H1 (cell line): Measurements from ENCODE around the gene KLRK1. TPM values are rescaled to one million over a fixed set of nuclear protein-coding genes. Genes with fewer than 3 reads are reported as not detected.

Experiments used
- CTCF ChIA-PET: fragments of 300-600 bp; sonication (Branson Sonifier 250); formaldehyde crosslinking; loops from one replicate; lab custom pipeline; 2021; ENCODE audit not compliant: partially characterized antibody; lab: Charles Lee
- POLR2A ChIA-PET: fragments of 300-600 bp; sonication (Branson Sonifier 250); formaldehyde crosslinking; loops from one replicate; lab custom pipeline; 2021; ENCODE audit warnings: inconsistent platforms; ENCODE audit not compliant: partially characterized antibody; lab: Charles Lee
- DNase-seq, 2 experiments: peaks; one replicate each; pipeline versions ENCODE4 v3.0.0 to v3.0.0-alpha.2; 2010 to 2022; ENCODE audit warnings: low spot score in 2 of 2, low read depth in 1 of 2, mixed read lengths in 1 of 2
- FAIRE-seq: peaks from 2 replicates; lab custom pipeline; 2011; peaks lifted over from hg19 to GRCh38; lab: Jason Lieb, UNC
- H2AFZ ChIP-seq: 2 replicates; pipeline ENCODE4 v1.8.1; 2012; ENCODE audit warnings: low read length, inconsistent platforms
- H2AK5ac ChIP-seq: 2 replicates; pipeline ENCODE4 v1.6.1; 2013; ENCODE audit warnings: low read depth, low read length
- H2BK120ac ChIP-seq: replicated peaks from 2 replicates; pipeline ENCODE3; 2013; ENCODE audit warnings: low read depth, low read length, inconsistent platforms
- H2BK12ac ChIP-seq: 2 replicates; pipeline ENCODE4 v1.6.1; 2013; ENCODE audit warnings: low read depth, low read length
- H2BK15ac ChIP-seq: 2 replicates; pipeline ENCODE4 v1.6.1; 2013; ENCODE audit warnings: low read length
- H2BK20ac ChIP-seq: 2 replicates; pipeline ENCODE4 v1.6.1; 2013; ENCODE audit warnings: low read length
- H2BK5ac ChIP-seq: 2 replicates; pipeline ENCODE4 v1.6.1; 2013; ENCODE audit warnings: low read depth, low read length
- H3K14ac ChIP-seq: 2 replicates; pipeline ENCODE4 v1.6.1; 2013; ENCODE audit warnings: inconsistent platforms; ENCODE audit not compliant: insufficient read length
- H3K18ac ChIP-seq: 2 replicates; pipeline ENCODE4 v1.6.1; 2013; ENCODE audit warnings: low read length; ENCODE audit errors: extremely low read depth
- H3K23ac ChIP-seq: 2 replicates; pipeline ENCODE4 v1.6.1; 2013; ENCODE audit warnings: inconsistent platforms; ENCODE audit not compliant: insufficient read length
- H3K23me2 ChIP-seq: 2 replicates; pipeline ENCODE4 v1.6.1; 2013; ENCODE audit warnings: low read depth, low read length
- H3K27ac ChIP-seq: 2 replicates; pipeline ENCODE4 v1.6.1; 2011; ENCODE audit warnings: low read depth, low read length, inconsistent platforms
- H3K27me3 ChIP-seq, 4 experiments: replicated peaks in 1 of 4; 1 replicate in 1 of 4; 2 replicates in 3 of 4; pipeline versions ENCODE4 v1.6.1 to v1.8.1; 2011 to 2013; ENCODE audit warnings: low read length in 3 of 4, mild to moderate bottlenecking in 3 of 4, inconsistent platforms in 2 of 4, mixed read lengths in 2 of 4, moderate library complexity in 1 of 4; ENCODE audit not compliant: control insufficient read depth in 3 of 4, insufficient read depth in 3 of 4; ENCODE audit errors: extremely low read depth in 1 of 4
- H3K36me3 ChIP-seq, 4 experiments: 2 replicates each; pipeline versions ENCODE4 v1.6.1 to v1.8.1; 2011 to 2013; ENCODE audit warnings: mild to moderate bottlenecking in 4 of 4, low read length in 3 of 4, moderate library complexity in 2 of 4, control low read depth in 1 of 4, inconsistent platforms in 1 of 4; ENCODE audit not compliant: insufficient read depth in 4 of 4, control insufficient read depth in 2 of 4
- H3K4ac ChIP-seq: replicated peaks from 2 replicates; pipeline ENCODE3; 2013; ENCODE audit warnings: low read length, low read depth, mixed read lengths, inconsistent platforms; ENCODE audit not compliant: insufficient read length
- H3K4me1 ChIP-seq, 4 experiments: replicated peaks in 1 of 4; 1 replicate in 1 of 4; 2 replicates in 3 of 4; pipeline versions ENCODE4 v1.6.1 to v1.8.1; 2011 to 2013; ENCODE audit warnings: low read length in 3 of 4, inconsistent platforms in 2 of 4, mixed read lengths in 1 of 4; ENCODE audit not compliant: insufficient read depth in 4 of 4, control insufficient read depth in 3 of 4
- H3K4me2 ChIP-seq, 2 experiments: 2 replicates each; pipeline versions ENCODE4 v1.6.1 to v1.8.1; 2011 to 2013; ENCODE audit warnings: low read depth in 2 of 2, low read length in 2 of 2, control low read depth in 1 of 2, inconsistent platforms in 1 of 2, mild to moderate bottlenecking in 1 of 2; ENCODE audit not compliant: insufficient read depth in 1 of 2
- H3K4me3 ChIP-seq, 4 experiments: fragments of 200-600, 300-600 bp in 1 of 4; sonication (generic), shearing (Covaris generic), sonication (Bioruptor Twin) in 1 of 4; 2 replicates each; pipeline versions ENCODE4 v1.5.1 to v1.8.1; 2011 to 2016; ENCODE audit warnings: low read length in 4 of 4, low read depth in 3 of 4, control low read depth in 2 of 4, inconsistent platforms in 2 of 4, mild to moderate bottlenecking in 2 of 4, mixed read lengths in 1 of 4, moderate library complexity in 1 of 4; ENCODE audit not compliant: insufficient read depth in 2 of 4; ENCODE audit errors: extremely low read depth in 1 of 4
- H3K56ac ChIP-seq: replicated peaks from 2 replicates; pipeline ENCODE3; 2013; ENCODE audit warnings: low read depth, mild to moderate bottlenecking, mixed read lengths, low read length, inconsistent platforms; ENCODE audit not compliant: insufficient read length
- H3K79me1 ChIP-seq: 2 replicates; pipeline ENCODE4 v1.6.1; 2013; ENCODE audit warnings: low read depth, low read length, control low read depth
- H3K79me2 ChIP-seq, 2 experiments: 2 replicates each; pipeline versions ENCODE4 v1.6.1 to v1.8.1; 2012 to 2013; ENCODE audit warnings: low read length in 2 of 2, mild to moderate bottlenecking in 2 of 2, inconsistent platforms in 1 of 2; ENCODE audit not compliant: insufficient read depth in 2 of 2, control insufficient read depth in 1 of 2
- H3K9ac ChIP-seq, 4 experiments: replicated peaks in 1 of 4; 1 replicate in 1 of 4; 2 replicates in 3 of 4; pipeline versions ENCODE4 v1.6.1 to v1.8.1; 2011 to 2013; ENCODE audit warnings: low read depth in 3 of 4, low read length in 3 of 4, control low read depth in 2 of 4, mild to moderate bottlenecking in 2 of 4, moderate library complexity in 2 of 4, inconsistent platforms in 1 of 4; ENCODE audit errors: extremely low read depth in 1 of 4
- H3K9me3 ChIP-seq, 2 experiments: 2 replicates each; pipeline versions ENCODE4 v1.6.1 to v1.8.1; 2012 to 2013; ENCODE audit warnings: mild to moderate bottlenecking in 2 of 2, moderate library complexity in 2 of 2, control low read depth in 1 of 2, inconsistent platforms in 1 of 2, low read depth in 1 of 2, low read length in 1 of 2, mixed read lengths in 1 of 2; ENCODE audit not compliant: insufficient read depth in 2 of 2
- H4K20me1 ChIP-seq, 2 experiments: replicated peaks in 1 of 2; 2 replicates each; pipeline versions ENCODE3 to v1.8.1; 2011 to 2013; ENCODE audit warnings: inconsistent platforms in 2 of 2, low read length in 2 of 2, mild to moderate bottlenecking in 1 of 2; ENCODE audit not compliant: insufficient read depth in 2 of 2, control insufficient read depth in 1 of 2
- H4K5ac ChIP-seq: 2 replicates; pipeline ENCODE4 v1.6.1; 2013; ENCODE audit warnings: low read length, low read depth, mixed read lengths, inconsistent platforms; ENCODE audit not compliant: insufficient read length
- H4K8ac ChIP-seq: 2 replicates; pipeline ENCODE4 v1.8.0; 2013; ENCODE audit warnings: mild to moderate bottlenecking, moderate library complexity, low read length, inconsistent platforms; ENCODE audit not compliant: insufficient read depth; ENCODE audit errors: extremely low read depth
- H4K91ac ChIP-seq: replicated peaks from 2 replicates; pipeline ENCODE3; 2013; ENCODE audit warnings: low read length, mixed read lengths, inconsistent platforms; ENCODE audit not compliant: insufficient read length
- FOSL1 ChIP-seq: IDR thresholded peaks from 2 replicates; pipeline ENCODE4 v1.6.1; 2011; ENCODE audit warnings: mild to moderate bottlenecking, low read depth, low read length, moderate library complexity; ENCODE audit not compliant: insufficient read depth
- GTF2F1 ChIP-seq: IDR thresholded peaks from 2 replicates; pipeline ENCODE4 v1.6.1; 2012; ENCODE audit warnings: low read depth, low read length, improper control_type of control experiment, borderline replicate concordance
- HDAC2 ChIP-seq, 2 experiments: fragments of 300-600 bp in 1 of 2; sonication (generic) in 1 of 2; IDR thresholded peaks; 2 replicates each; pipeline ENCODE4 v1.6.1; 2011 to 2012; ENCODE audit warnings: low read depth in 2 of 2, low read length in 2 of 2, mild to moderate bottlenecking in 2 of 2, moderate library complexity in 2 of 2, borderline replicate concordance in 1 of 2, inconsistent platforms in 1 of 2
- KDM1A ChIP-seq: fragments of 200-600, 300-600 bp; sonication (generic); IDR thresholded peaks from 2 replicates; pipeline ENCODE4 v1.7.1; 2016; ENCODE audit warnings: mild to moderate bottlenecking, low read length, borderline replicate concordance
- NANOG ChIP-seq: IDR thresholded peaks from 2 replicates; pipeline ENCODE4 v1.6.1; 2011; ENCODE audit warnings: low read length, low read depth, mild to moderate bottlenecking, inconsistent platforms; ENCODE audit not compliant: insufficient read depth, poor library complexity, severe bottlenecking
- POLR2AphosphoS5 ChIP-seq: IDR thresholded peaks from 2 replicates; pipeline ENCODE4 v1.6.1; 2011; ENCODE audit warnings: low read depth, low read length
- RAD21 ChIP-seq, 2 experiments: IDR thresholded peaks in 1 of 2; conservative IDR thresholded peaks in 1 of 2; 2 replicates each; pipeline ENCODE4 v1.6.1; 2011; ENCODE audit warnings: low read depth in 2 of 2, low read length in 2 of 2, improper control_type of control experiment in 1 of 2, inconsistent platforms in 1 of 2, mild to moderate bottlenecking in 1 of 2, moderate library complexity in 1 of 2
- RBBP5 ChIP-seq: IDR thresholded peaks from 2 replicates; pipeline ENCODE4 v1.7.1; 2012; ENCODE audit warnings: low read depth, mild to moderate bottlenecking, inconsistent platforms, low read length, moderate library complexity, borderline replicate concordance
- RFX5 ChIP-seq: IDR thresholded peaks from 2 replicates; pipeline ENCODE4 v1.6.1; 2011; ENCODE audit warnings: low read depth, low read length, improper control_type of control experiment, borderline replicate concordance
- RNF2 ChIP-seq: fragments of 200-900, 300-1000 bp; sonication (generic); IDR thresholded peaks from 2 replicates; pipeline ENCODE4 v1.7.1; 2016; ENCODE audit warnings: borderline replicate concordance, low read depth, mild to moderate bottlenecking, antibody characterized with exemption, low read length; ENCODE audit not compliant: poor library complexity, severe bottlenecking; ENCODE audit errors: missing control alignments
- SIX5 ChIP-seq: IDR thresholded peaks from 2 replicates; pipeline ENCODE4 v1.6.1; 2011; ENCODE audit warnings: mild to moderate bottlenecking, low read depth, low read length
- TEAD4 ChIP-seq: IDR thresholded peaks from 2 replicates; pipeline ENCODE4 v1.6.1; 2012; ENCODE audit warnings: low read depth, low read length, inconsistent platforms, mixed read lengths
- WGBS, 2 experiments: shearing (Covaris generic) in 1 of 2; methylation state at CpG; one replicate each; pipeline versions ENCODE4 v1.1.6 to v1.1.7; 2013 to 2015; ENCODE audit warnings: low lambda C conversion rate in 2 of 2, mixed read lengths in 2 of 2, inconsistent platforms in 1 of 2, low coverage in 1 of 2, missing lambda C conversion rate in 1 of 2; ENCODE audit not compliant: insufficient replicate concordance in 2 of 2, insufficient coverage in 1 of 2, insufficient read length in 1 of 2; ENCODE audit errors: extremely low coverage in 1 of 2, missing lambda C conversion rate in 1 of 2; 5-methylcytosine and 5-hydroxymethylcytosine counted together
- polyA plus RNA-seq, 7 experiments: library from polyadenylated mRNA; depleted of rRNA in 3 of 7; stranded (reverse) in 5 of 7; unstranded in 2 of 7; fragments of >200 nt in 5 of 7; fragments of 200-250 nt in 2 of 7; gene quantifications; 1 replicate in 5 of 7; 2 replicates in 1 of 7; 4 replicates in 1 of 7; pipeline versions ENCODE4 v1.2.1 to v1.2.3, GENCODE V29; 2011 to 2013; ENCODE audit warnings: missing spikeins in 2 of 7, mixed read lengths in 2 of 7
- total RNA-seq: library from RNA; stranded (reverse); fragmentation: NEBNext Ultra II Directional; extraction: Animal tissue kit (Norgen Biotek cat#: 25700); gene quantifications from 2 replicates; pipeline ENCODE4 v1.2.1, GENCODE V29; 2021

The KLRK1 gene
- total and polyA plus RNA-seq, 2 of the 8 experiments (the other 6 are each of a cell fraction or from before 2014, with no cell fraction given), result not detected

DNA sequence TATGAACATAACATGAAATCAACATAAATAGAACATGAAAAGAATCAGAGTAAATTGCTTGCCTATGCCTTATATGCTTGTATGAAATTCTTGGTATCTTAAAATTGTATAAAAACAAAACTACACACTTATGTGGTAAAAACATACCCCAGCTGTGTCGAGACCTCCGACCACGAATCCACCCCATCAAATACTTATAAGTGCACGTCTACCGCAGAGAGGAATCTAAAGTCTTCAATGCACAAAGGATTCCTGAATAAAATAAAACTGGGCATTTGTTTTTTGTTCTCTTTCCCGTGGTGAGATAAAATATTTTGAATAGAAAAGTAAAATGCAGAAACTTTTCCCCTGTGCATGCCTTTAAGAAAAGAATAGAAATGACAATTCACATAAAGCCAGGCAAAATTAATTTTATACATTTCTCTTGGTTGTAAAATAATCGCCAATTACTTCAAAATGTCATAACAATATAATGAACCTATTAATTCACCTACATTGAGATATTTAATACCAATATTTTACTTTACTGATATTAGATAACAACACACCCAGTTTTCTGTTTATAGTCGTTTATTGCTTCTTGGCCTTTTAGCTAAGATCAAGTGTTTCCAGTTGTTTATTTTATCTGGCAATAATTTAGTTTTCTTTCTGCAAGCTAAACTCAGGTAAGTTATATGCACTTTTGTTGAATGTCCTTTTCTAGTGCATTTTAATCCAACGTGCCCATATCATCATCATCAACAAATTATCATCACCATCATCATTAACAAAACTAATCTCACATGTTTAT lies 1.0 kb downstream of the KLRK1 start:
- Histone ChIP-seq H3K23ac (no peak overlapping the region), H3K18ac (no peak overlapping the region), H2AK5ac (no peak overlapping the region), H3K27me3 (no peaks in the 10 kb centered on the region), H2BK12ac (no peak overlapping the region), H3K4ac (no peak overlapping the region), H2BK120ac (no peak overlapping the region), H4K5ac (no peak overlapping the region), H2BK20ac (no peak overlapping the region), H3K79me1 (no peaks in the 10 kb centered on the region), H2BK15ac (no peak overlapping the region), H4K91ac (no peak overlapping the region), H3K4me3 (no peak overlapping the region), H3K27ac (no peak overlapping the region), H3K23me2 (no peaks in the 10 kb centered on the region), H4K8ac (no peak overlapping the region), H3K4me1 (no peaks in the 10 kb centered on the region), H3K79me2 (no peaks in the 10 kb centered on the region), H3K36me3 (no peaks in the 10 kb centered on the region), H3K9ac (no peak overlapping the region), H2BK5ac (no peak overlapping the region), H3K56ac (no peak overlapping the region), H3K4me2 (no peak overlapping the region), H2AFZ (no peak overlapping the region), H3K14ac (no peak overlapping the region), H4K20me1 (no peaks in the 10 kb centered on the region), H3K9me3 (no peaks in the 10 kb centered on the region)
- DNase-seq (no peak), FAIRE-seq (no peak)
- WGBS, 2 experiments, result 86 to 88% methylated on average over 1 to 9 of the region's 9 CpGs
- POLR2A ChIA-PET, result no interaction called here
- CTCF ChIA-PET, result no interaction called here
- TF ChIP-seq RAD21 (IDR thresholded peaks at IDR 0.05 in 1 of 2, conservative IDR thresholded peaks at IDR 0.05 in 1 of 2; ENCODE audit: low read depth in 2 of 2, low read length in 2 of 2) (no peak), RBBP5 (no peak), GTF2F1 (no peak), SIX5 (no peak), RNF2 (no peak), HDAC2 (IDR thresholded peaks at IDR 0.05; ENCODE audit: borderline replicate concordance in 1 of 2, low read depth in 2 of 2, low read length in 2 of 2) (no peak), NANOG (no peak), FOSL1 (no peak), KDM1A (no peak), TEAD4 (no peak), POLR2AphosphoS5 (no peak), RFX5 (no peak)
